Activated T-cell treated with anti-CD3 and anti-CD28 coated beads, Interleukin-2, amount 50 U/mL, for 72 hours (primary cell): Measurements from ENCODE around the gene G3BP1. TPM values are rescaled to one million over a fixed set of nuclear protein-coding genes. Genes with fewer than 3 reads are reported as not detected.
"Not testable (repeated sequence)": the region's sequence is repeated elsewhere in the genome, so short reads cannot be mapped to it uniquely, and the experiment has no call there.

Experiments used
- ATAC-seq, 2 donors: fragments of 150-1000 bp; cut with Tn5 transposase; replicated peaks in 1 of 2; 2 replicates each; pipeline ENCODE4 v1.10.0; 2021; ENCODE audit warnings: moderate library complexity in 2 of 2, mild to moderate bottlenecking in 1 of 2
- DNase-seq, 2 donors: peaks; one replicate each; pipeline ENCODE4 v3.0.0; 2021 to 2022; ENCODE audit warnings: mixed read lengths in 1 of 2
- H3K27ac Mint-ChIP-seq: one replicate; pipeline ENCODE4 v1.8.0; 2022; ENCODE audit warnings: mild to moderate bottlenecking, moderate library complexity, mixed read lengths
- H3K27me3 Mint-ChIP-seq: one replicate; pipeline ENCODE4 v1.8.0; 2022; ENCODE audit warnings: low read depth, mixed read lengths
- H3K36me3 Mint-ChIP-seq, 2 donors: one replicate each; pipeline ENCODE4 v1.8.0; 2022; ENCODE audit warnings: mixed read lengths in 2 of 2, mild to moderate bottlenecking in 1 of 2; ENCODE audit not compliant: insufficient read depth in 2 of 2
- H3K4me1 Mint-ChIP-seq: one replicate; pipeline ENCODE4 v1.8.0; 2022; ENCODE audit warnings: low read depth, mixed read lengths
- H3K4me3 Mint-ChIP-seq, 2 donors: one replicate each; pipeline ENCODE4 v1.8.0; 2022; ENCODE audit warnings: mild to moderate bottlenecking in 2 of 2, mixed read lengths in 2 of 2, moderate library complexity in 2 of 2
- H3K9me3 Mint-ChIP-seq, 2 donors: one replicate each; pipeline ENCODE4 v1.8.0; 2022; ENCODE audit warnings: mixed read lengths in 2 of 2
- total RNA-seq, 2 donors: library from RNA; stranded (reverse); gene quantifications; one replicate each; pipeline ENCODE4 v1.2.3, GENCODE V29; 2022

The G3BP1 gene
- 100 to 1,000 TPM; 133 to 157 TPM for total RNA-seq

GRCh38 chr5:151771259-151772028, at the start of gene G3BP1:
G3BP1 (plus strand) TSS chr5:151771954; CDS start chr5:151786621, 14,667 bp downstream.
- Mint-ChIP-seq H3K27me3 (no peaks in the 10 kb centered on the region), H3K27ac (peak within 1 kb of the TSS; percentile 43), H3K4me3 (peak within 1 kb of the TSS; percentile 83 to 86), H3K9me3 (no peaks in the 10 kb centered on the region), H3K4me1 (peaks cover 34% of the 10 kb centered on the region), H3K36me3 (peaks cover 2 to 7% of the 10 kb centered on the region in 2 donors)
- DNase-seq (peak; percentile 98 to 100), ATAC-seq (peak; percentile 82 to 83)

GRCh38 chr5:151722546-151722945, 49.2 kb upstream of the G3BP1 start:
- Mint-ChIP-seq H3K4me1 (peaks cover 14% of the 10 kb centered on the region), H3K36me3 (no peaks in the 10 kb centered on the region), H3K27ac (no peak overlapping the region)

GRCh38 chr5:151724360-151724759, 47.4 kb upstream of the G3BP1 start:
- Mint-ChIP-seq H3K9me3 (no peaks in the 10 kb centered on the region), H3K4me3 (no peak overlapping the region), H3K36me3 (peaks cover 0 to 1% of the 10 kb centered on the region in 2 donors), H3K27me3 (no peaks in the 10 kb centered on the region), H3K4me1 (peaks cover 14% of the 10 kb centered on the region), H3K27ac (no peak overlapping the region)
- ATAC-seq: no peak
- DNase-seq: no peak

More at GRCh38 chr5:151722546-151722945, 49.2 kb upstream of the G3BP1 start:
- DNase-seq: no peak
- H3K27me3 Mint-ChIP-seq: no peaks in the 10 kb centered on the region
- ATAC-seq: no peak
- no peaks in the 10 kb centered on the region for H3K9me3 Mint-ChIP-seq
- no peak overlapping the region for H3K4me3 Mint-ChIP-seq

- H3K27me3 Mint-ChIP-seq, DNase-seq, H3K4me1 Mint-ChIP-seq, H3K27ac Mint-ChIP-seq, ATAC-seq, H3K9me3 Mint-ChIP-seq: not testable (repeated sequence)
- peak overlapping the region in 1 of 2 donors; percentile 57 for H3K4me3 Mint-ChIP-seq
- peaks cover 2 to 12% of the 10 kb centered on the region in 2 donors for H3K36me3 Mint-ChIP-seq
Measured at GRCh38 chr5:151729597-151729996, 42.2 kb upstream of the G3BP1 start.

- Mint-ChIP-seq H3K9me3 (peaks cover 0 to 2% of the 10 kb centered on the region in 2 donors), H3K36me3 (peaks cover 2 to 13% of the 10 kb centered on the region in 2 donors), H3K4me1 (no peaks in the 10 kb centered on the region), H3K27ac (no peak overlapping the region), H3K4me3 (no peak overlapping the region), H3K27me3 (no peaks in the 10 kb centered on the region)
- no peak for DNase-seq
- no peak for ATAC-seq
Measured at GRCh38 chr5:151730381-151730780, 41.4 kb upstream of the G3BP1 start.

- Mint-ChIP-seq H3K27ac (no peak overlapping the region), H3K27me3 (no peaks in the 10 kb centered on the region), H3K4me3 (no peak overlapping the region), H3K4me1 (no peaks in the 10 kb centered on the region), H3K36me3 (peaks cover 2 to 12% of the 10 kb centered on the region in 2 donors), H3K9me3 (peaks cover 0 to 2% of the 10 kb centered on the region in 2 donors)
- DNase-seq: no peak
- no peak for ATAC-seq
Measured at GRCh38 chr5:151733358-151734063, 38.2 kb upstream of the G3BP1 start.

- H3K27me3 Mint-ChIP-seq: no peaks in the 10 kb centered on the region
- H3K27ac Mint-ChIP-seq: no peak overlapping the region
- H3K9me3 Mint-ChIP-seq: peaks cover 0 to 2% of the 10 kb centered on the region in 2 donors
- DNase-seq: no peak
- H3K4me3 Mint-ChIP-seq: no peak overlapping the region
- no peak for ATAC-seq
- H3K4me1 Mint-ChIP-seq: no peaks in the 10 kb centered on the region
- peaks cover 2 to 12% of the 10 kb centered on the region in 2 donors for H3K36me3 Mint-ChIP-seq
Measured at GRCh38 chr5:151734064-151734408, 37.7 kb upstream of the G3BP1 start.

- H3K4me1 Mint-ChIP-seq: peaks cover 2% of the 10 kb centered on the region
- H3K27ac Mint-ChIP-seq: no peak overlapping the region
- ATAC-seq (no peak), DNase-seq (no peak)
- H3K27me3 Mint-ChIP-seq: no peaks in the 10 kb centered on the region
- no peak overlapping the region for H3K4me3 Mint-ChIP-seq
- peaks cover 0 to 9% of the 10 kb centered on the region in 2 donors for H3K36me3 Mint-ChIP-seq
- no peaks in the 10 kb centered on the region for H3K9me3 Mint-ChIP-seq
Measured at GRCh38 chr5:151735646-151736045, 36.1 kb upstream of the G3BP1 start.

- Mint-ChIP-seq H3K27me3 (no peaks in the 10 kb centered on the region), H3K27ac (no peak overlapping the region), H3K36me3 (peaks cover 0 to 9% of the 10 kb centered on the region in 2 donors), H3K4me3 (no peak overlapping the region), H3K4me1 (peaks cover 5% of the 10 kb centered on the region), H3K9me3 (no peaks in the 10 kb centered on the region)
- ATAC-seq (no peak), DNase-seq (no peak)
Measured at GRCh38 chr5:151737431-151737830, 34.3 kb upstream of the G3BP1 start.

- DNase-seq (no peak), ATAC-seq (no peak)
- no peak overlapping the region for H3K4me3 Mint-ChIP-seq
- peaks cover 5% of the 10 kb centered on the region for H3K4me1 Mint-ChIP-seq
- H3K27ac Mint-ChIP-seq: no peak overlapping the region
- no peaks in the 10 kb centered on the region for H3K9me3 Mint-ChIP-seq
- H3K36me3 Mint-ChIP-seq: peaks cover 0 to 7% of the 10 kb centered on the region in 2 donors
- no peaks in the 10 kb centered on the region for H3K27me3 Mint-ChIP-seq
Measured at GRCh38 chr5:151738125-151738848, 33.5 kb upstream of the G3BP1 start.

GRCh38 chr5:151739395-151739794, 32.4 kb upstream of the G3BP1 start:
- DNase-seq: no peak
- no peak overlapping the region for H3K4me3 Mint-ChIP-seq
- H3K27ac Mint-ChIP-seq: no peak overlapping the region

GRCh38 chr5:151739939-151740335, 31.8 kb upstream of the G3BP1 start:
- Mint-ChIP-seq H3K4me1 (peaks cover 13% of the 10 kb centered on the region), H3K9me3 (no peaks in the 10 kb centered on the region), H3K27ac (no peak overlapping the region), H3K36me3 (peaks cover 2 to 5% of the 10 kb centered on the region in 2 donors), H3K27me3 (no peaks in the 10 kb centered on the region), H3K4me3 (no peak overlapping the region)
- DNase-seq (no peak), ATAC-seq (no peak)

More at GRCh38 chr5:151739395-151739794, 32.4 kb upstream of the G3BP1 start:
- no peaks in the 10 kb centered on the region for H3K27me3 Mint-ChIP-seq
- no peaks in the 10 kb centered on the region for H3K9me3 Mint-ChIP-seq
- peaks cover 2 to 8% of the 10 kb centered on the region in 2 donors for H3K36me3 Mint-ChIP-seq
- no peak for ATAC-seq
- peaks cover 7% of the 10 kb centered on the region for H3K4me1 Mint-ChIP-seq
